Loucy (cell line): ENCODE data around the gene DSG2.

Experiments
- H2AFZ ChIP-seq: fragments of 200-600 bp; sonication (generic); 2 replicates; pipeline ENCODE4 v1.6.0; 2016; ENCODE audit warnings: antibody characterized with exemption, mild to moderate bottlenecking, low read length, moderate library complexity
- H3F3A ChIP-seq: fragments of 200-600 bp; 2 replicates; pipeline ENCODE4 v1.6.0; 2016; ENCODE audit warnings: antibody characterized with exemption, low read depth, mild to moderate bottlenecking
- H3K27me3 ChIP-seq: fragments of 200-600 bp; sonication (generic); 2 replicates; pipeline ENCODE4 v1.6.1; 2014; ENCODE audit warnings: low read length, mild to moderate bottlenecking; ENCODE audit not compliant: insufficient read depth, poor library complexity, severe bottlenecking
- H3K36me3 ChIP-seq: fragments of 200-600 bp; sonication (generic); 2 replicates; pipeline ENCODE4 v1.6.1; 2016; ENCODE audit warnings: low read length; ENCODE audit not compliant: insufficient read depth
- H3K4me1 ChIP-seq: fragments of 200-600 bp; sonication (generic); 2 replicates; pipeline ENCODE4 v1.5.1; 2014; ENCODE audit warnings: low read length, mild to moderate bottlenecking; ENCODE audit not compliant: insufficient read depth, poor library complexity, severe bottlenecking
- H3K4me2 ChIP-seq: fragments of 200-600 bp; sonication (generic); 2 replicates; pipeline ENCODE4 v1.6.0; 2014; ENCODE audit warnings: antibody characterized with exemption, low read length, low read depth, mild to moderate bottlenecking; ENCODE audit not compliant: poor library complexity, severe bottlenecking
- H3K4me3 ChIP-seq: fragments of 200-600 bp; sonication (generic); 2 replicates; pipeline ENCODE4 v1.5.1; 2014; ENCODE audit warnings: low read length, mild to moderate bottlenecking, mixed read lengths; ENCODE audit not compliant: poor library complexity, severe bottlenecking
- H3K79me2 ChIP-seq: fragments of 200-600 bp; sonication (generic); 2 replicates; pipeline ENCODE4 v1.6.1; 2014; ENCODE audit warnings: low read length; ENCODE audit not compliant: insufficient read depth
- H3K9ac ChIP-seq: fragments of 200-600 bp; sonication (generic); 2 replicates; pipeline ENCODE4 v1.6.0; 2014; ENCODE audit warnings: mild to moderate bottlenecking, low read depth, low read length, moderate library complexity; ENCODE audit not compliant: poor library complexity, severe bottlenecking
- H3K9me2 ChIP-seq: fragments of 200-600 bp; sonication (generic); replicated peaks from 2 replicates; pipeline ENCODE4 v1.6.1; 2016; ENCODE audit warnings: low read depth, low read length, mixed read lengths
- H3K9me3 ChIP-seq: fragments of 200-600 bp; sonication (generic); 2 replicates; pipeline ENCODE4 v1.6.1; 2014; ENCODE audit warnings: mild to moderate bottlenecking, antibody characterized with exemption, low read length, low read depth; ENCODE audit not compliant: insufficient read depth
- H4K20me1 ChIP-seq: fragments of 200-600 bp; sonication (generic); 2 replicates; pipeline ENCODE4 v1.6.0; 2014; ENCODE audit warnings: antibody characterized with exemption, low read length, mild to moderate bottlenecking; ENCODE audit not compliant: insufficient read depth, poor library complexity, severe bottlenecking
- CTCF ChIP-seq: fragments of 200-600 bp; sonication (generic); conservative IDR thresholded peaks from 2 replicates; pipeline ENCODE4 v1.5.1; 2014; ENCODE audit warnings: mild to moderate bottlenecking, antibody characterized with exemption, low read length
- EZH2phosphoT487 ChIP-seq: fragments of 200-600 bp; IDR thresholded peaks from 2 replicates; pipeline ENCODE4 v1.6.1; 2018; ENCODE audit warnings: antibody characterized with exemption, mild to moderate bottlenecking, moderate library complexity, borderline replicate concordance

The DSG2 gene

GRCh38 chr18:31575515-31576257 is 77.7 kb downstream of the DSG2 start:
- no peaks in the 10 kb centered on the region for H3K79me2 ChIP-seq
- H2AFZ ChIP-seq, result no peak overlapping the region
- no peaks in the 10 kb centered on the region for H4K20me1 ChIP-seq
- H3K9ac ChIP-seq, result no peak overlapping the region
- no peak for TF ChIP-seq EZH2phosphoT487
- TF ChIP-seq CTCF, result no peak
- H3K9me2 ChIP-seq, result no peaks in the 10 kb centered on the region
- no peak overlapping the region for H3K4me3 ChIP-seq
- no peaks in the 10 kb centered on the region for H3K4me1 ChIP-seq
- H3F3A ChIP-seq, result no peaks in the 10 kb centered on the region
- no peaks in the 10 kb centered on the region for H3K9me3 ChIP-seq
- no peaks in the 10 kb centered on the region for H3K36me3 ChIP-seq
- no peaks in the 10 kb centered on the region for H3K27me3 ChIP-seq
- no peak overlapping the region for H3K4me2 ChIP-seq

GRCh38 chr18:31576670-31577069 is 78.7 kb downstream of the DSG2 start:
- H3K4me2 ChIP-seq, result no peak overlapping the region

GRCh38 chr18:31577195-31577594 is 79.2 kb downstream of the DSG2 start:
- Histone ChIP-seq H3K4me3 (no peak overlapping the region), H3F3A (no peaks in the 10 kb centered on the region), H3K9me2 (no peaks in the 10 kb centered on the region), H3K9ac (no peak overlapping the region), H3K4me2 (no peak overlapping the region), H2AFZ (no peak overlapping the region), H3K4me1 (peaks cover 9% of the 10 kb centered on the region), H4K20me1 (no peaks in the 10 kb centered on the region), H3K9me3 (no peaks in the 10 kb centered on the region), H3K27me3 (no peaks in the 10 kb centered on the region), H3K79me2 (no peaks in the 10 kb centered on the region), H3K36me3 (no peaks in the 10 kb centered on the region)
- TF ChIP-seq CTCF, result no peak
- TF ChIP-seq EZH2phosphoT487, result no peak

More at GRCh38 chr18:31576670-31577069, 78.7 kb downstream of the DSG2 start:
- H3K9me3 ChIP-seq, result no peaks in the 10 kb centered on the region
- no peaks in the 10 kb centered on the region for H4K20me1 ChIP-seq
- no peaks in the 10 kb centered on the region for H3K27me3 ChIP-seq
- H3F3A ChIP-seq, result no peaks in the 10 kb centered on the region
- H3K4me3 ChIP-seq, result no peak overlapping the region
- no peaks in the 10 kb centered on the region for H3K9me2 ChIP-seq
- TF ChIP-seq EZH2phosphoT487 (no peak), CTCF (no peak)
- no peaks in the 10 kb centered on the region for H3K79me2 ChIP-seq
- H2AFZ ChIP-seq, result no peak overlapping the region
- H3K4me1 ChIP-seq, result peaks cover 5% of the 10 kb centered on the region
- H3K36me3 ChIP-seq, result no peaks in the 10 kb centered on the region
- H3K9ac ChIP-seq, result no peak overlapping the region
